Spleen (tissue), 13 donors: ENCODE data around the gene RBM7. TPM values are rescaled to one million over a fixed set of nuclear protein-coding genes. Genes with fewer than 3 reads are reported as not detected.

Experiments
- DNase-seq: peaks from one replicate; pipeline ENCODE4 v3.0.0-alpha.2; 2020
- H3K27ac ChIP-seq, 8 donors: fragments of 200-600 bp; sonication (generic) in 7 of 8; 1 replicate in 4 of 8; 2 replicates in 4 of 8; pipeline versions ENCODE4 v1.5.0 to v1.8.0; 2016 to 2021; ENCODE audit warnings: inconsistent platforms in 4 of 8, mild to moderate bottlenecking in 4 of 8, moderate library complexity in 1 of 8
- H3K27me3 ChIP-seq, 7 donors: fragments of 200-600 bp; sonication (generic) in 6 of 7; replicated peaks in 1 of 7; 1 replicate in 4 of 7; 2 replicates in 3 of 7; pipeline versions ENCODE4 v1.5.0 to v1.8.0; 2016 to 2021; ENCODE audit warnings: inconsistent platforms in 3 of 7, mild to moderate bottlenecking in 1 of 7
- H3K36me3 ChIP-seq, 6 donors: fragments of 200-600 bp; sonication (generic) in 5 of 6; 1 replicate in 4 of 6; 2 replicates in 2 of 6; pipeline versions ENCODE4 v1.5.0 to v1.8.0; 2016 to 2021; ENCODE audit warnings: inconsistent platforms in 2 of 6
- H3K4me1 ChIP-seq, 6 donors: fragments of 200-600 bp; sonication (generic) in 5 of 6; 1 replicate in 3 of 6; 2 replicates in 3 of 6; pipeline versions ENCODE4 v1.5.0 to v1.8.0; 2016 to 2021; ENCODE audit warnings: inconsistent platforms in 3 of 6
- H3K4me3 ChIP-seq, 8 donors: fragments of 200-600 bp; sonication (generic) in 7 of 8; 1 replicate in 4 of 8; 2 replicates in 4 of 8; pipeline versions ENCODE4 v1.5.0 to v1.8.0; 2016 to 2021; ENCODE audit warnings: inconsistent platforms in 4 of 8, mild to moderate bottlenecking in 4 of 8, moderate library complexity in 2 of 8
- H3K9me3 ChIP-seq, 8 donors: fragments of 200-600 bp; sonication (generic) in 7 of 8; 1 replicate in 4 of 8; 2 replicates in 4 of 8; pipeline versions ENCODE4 v1.5.0 to v1.8.0; 2016 to 2021; ENCODE audit warnings: inconsistent platforms in 4 of 8
- CTCF ChIP-seq, 11 experiments: fragments of 200-600 bp in 7 of 11; fragments of 450-650 bp in 4 of 11; sonication (generic) in 4 of 11; IDR thresholded peaks in 8 of 11; conservative IDR thresholded peaks in 3 of 11; 1 replicate in 7 of 11; 2 replicates in 4 of 11; pipeline versions ENCODE4 v1.4.0 to v1.8.0; 2016 to 2021; ENCODE audit warnings: antibody characterized with exemption in 11 of 11, inconsistent platforms in 4 of 11, mild to moderate bottlenecking in 1 of 11
- POLR2A ChIP-seq, 3 donors: fragments of 450-650 bp; IDR thresholded peaks; one replicate each; pipeline ENCODE4 v1.5.1; 2017; ENCODE audit warnings: antibody characterized with exemption in 3 of 3, mild to moderate bottlenecking in 1 of 3
- POLR2AphosphoS5 ChIP-seq, 3 donors: sonication (generic); formaldehyde crosslinking; IDR thresholded peaks; one replicate each; pipeline ENCODE4 v1.5.1; 2017; ENCODE audit warnings: antibody characterized with exemption in 3 of 3
- WGBS, 5 donors: extraction: QIAGEN DNeasy Blood & Tissue Kit in 3 of 5; methylation state at CpG; one replicate each; pipeline versions ENCODE4 v1.1.5 to v1.1.7; 2013 to 2018; 5-methylcytosine and 5-hydroxymethylcytosine counted together
- intact Hi-C: fragments of 100-400 bp; cut with DNase I; formaldehyde crosslinking; loops from one replicate; pipeline ENCODE4 v1.15.0; 2023; ENCODE audit warnings: low total_unique reads
- long read RNA-seq, 2 donors: transcript quantifications; one replicate each; lab custom pipeline, GENCODE V29; 2026
- polyA plus RNA-seq, 3 donors: library from polyadenylated mRNA; stranded (reverse); fragments of 200-250 nt; gene quantifications; one replicate each; pipeline ENCODE4 v1.2.1, GENCODE V29; 2013
- total RNA-seq, 7 donors: library from RNA; depleted of rRNA in 3 of 7; stranded (reverse); fragments of >200 nt in 3 of 7; fragmentation: NEBNext Ultra II Directional in 4 of 7; extraction: Animal tissue kit (Norgen Biotek cat#: 25700) in 4 of 7; gene quantifications; one replicate each; pipeline versions ENCODE4 v1.1.0 to v1.2.1, GENCODE V29; 2016 to 2021
- donor health status: healthy with polysubstance abuse.
- donor health status: DM: no; HTN: no; CAD: no; lungs with moderate emphysema.
- donor health status: DM: no; HTN: no; CAD: no.
- donor health status: Bipolar disorder and iron deficiency.
- donor health status: healthy.
- donor health status: DM: no; HTN: no; CAD: no.
- donor health status: DM: yes; HTN: yes; CAD: no.

The RBM7 gene
- total RNA-seq, result 10 to 100 TPM; 20.8 to 35.3 (median 25.9) TPM
- polyA plus RNA-seq, result 10 to 100 TPM in 2 of 3 donors, 1 to 10 TPM in 1; 8.0 to 15.3 (median 10.6) TPM
- long read RNA-seq, donor 1, full-length matches to known transcripts, result 23 of 23 reads
- long read RNA-seq, donor 1, partial matches to known transcripts, result 0 of 23 reads
- long read RNA-seq, donor 1, other reads (novel, unspliced or antisense), result 0 of 23 reads
- long read RNA-seq, donor 2, full-length matches to known transcripts, result 10 of 10 reads
- long read RNA-seq, donor 2, partial matches to known transcripts, result 0 of 10 reads
- long read RNA-seq, donor 2, other reads (novel, unspliced or antisense), result 0 of 10 reads

- Histone ChIP-seq H3K27me3 (no peaks in the 10 kb centered on the region), H3K4me3 (peak within 1 kb of the TSS; percentile 45 to 77 (median 56)), H3K36me3 (peaks cover 0 to 29% (median 7%) of the 10 kb centered on the region in 6 donors), H3K9me3 (no peaks in the 10 kb centered on the region), H3K27ac (peak within 1 kb of the TSS; percentile 94 to 99 (median 98)), H3K4me1 (peaks cover 0 to 76% (median 65%) of the 10 kb centered on the region in 6 donors)
- WGBS, 5 donors, result 0% methylated on average over 16 to 65 of the region's 65 CpGs
- TF ChIP-seq POLR2A (IDR thresholded peaks at IDR 0.05) (peak; percentile 4 to 98 (median 93)), POLR2AphosphoS5 (IDR thresholded peaks at IDR 0.05) (peak; percentile 99 to 100 (median 100)), CTCF (IDR thresholded peaks at IDR 0.05 in 8 of 11, conservative IDR thresholded peaks at IDR 0.05 in 3 of 11) (peak in 6 of 11 experiments; percentile 13 to 40 (median 35))
- DNase-seq, result peak; percentile 99
- intact Hi-C loops, result no loop called here
Observed at GRCh38 chr11:114400216-114400914, at the start of gene RBM7, which contains the start of gene C11orf71. Gene RBM7, plus strand, starts transcription at chr11:114400666. Its CDS starts 6 bp downstream, at chr11:114400672. Gene C11orf71, minus strand, starts transcription at chr11:114400511. Its CDS starts 180 bp downstream, at chr11:114400331.

GRCh38 chr11:114353443-114353842, 47.0 kb upstream of the RBM7 start:
- Histone ChIP-seq H3K4me3 (no peak overlapping the region), H3K27me3 (no peaks in the 10 kb centered on the region), H3K9me3 (no peaks in the 10 kb centered on the region), H3K27ac (no peak overlapping the region), H3K36me3 (no peaks in the 10 kb centered on the region), H3K4me1 (no peaks in the 10 kb centered on the region)
- TF ChIP-seq CTCF (IDR thresholded peaks at IDR 0.05 in 8 of 11, conservative IDR thresholded peaks at IDR 0.05 in 3 of 11) (no peak), POLR2A (IDR thresholded peaks at IDR 0.05) (no peak), POLR2AphosphoS5 (IDR thresholded peaks at IDR 0.05) (no peak)
- WGBS, 5 donors, result 88 to 93% (median 90%) methylated on average over 3 of the region's 3 CpGs
- intact Hi-C loops, result no loop called here
- no peak for DNase-seq

- intact Hi-C loops, result no loop called here
- 84 to 90% (median 86%) methylated on average over 3 of the region's 3 CpGs for WGBS, 5 donors
- Histone ChIP-seq H3K27me3 (no peaks in the 10 kb centered on the region), H3K4me3 (no peak overlapping the region), H3K36me3 (no peaks in the 10 kb centered on the region), H3K27ac (no peak overlapping the region), H3K9me3 (no peaks in the 10 kb centered on the region), H3K4me1 (no peaks in the 10 kb centered on the region)
- no peak for TF ChIP-seq CTCF (IDR thresholded peaks at IDR 0.05 in 8 of 11, conservative IDR thresholded peaks at IDR 0.05 in 3 of 11)
- no peak for TF ChIP-seq POLR2AphosphoS5 (IDR thresholded peaks at IDR 0.05)
- TF ChIP-seq POLR2A (IDR thresholded peaks at IDR 0.05), result no peak
- no peak for DNase-seq
Observed at GRCh38 chr11:114354076-114354475, 46.4 kb upstream of the RBM7 start.

- H3K4me3 ChIP-seq, result no peak overlapping the region
- no peaks in the 10 kb centered on the region for H3K9me3 ChIP-seq
- 10 to 47% (median 12%) methylated on average over 1 of the region's 1 CpG for WGBS, 5 donors
- intact Hi-C loops, result no loop called here
- no peaks in the 10 kb centered on the region for H3K36me3 ChIP-seq
- no peaks in the 10 kb centered on the region for H3K27me3 ChIP-seq
- no peak for DNase-seq
- H3K27ac ChIP-seq, result no peak overlapping the region
- no peak for TF ChIP-seq CTCF (IDR thresholded peaks at IDR 0.05 in 8 of 11, conservative IDR thresholded peaks at IDR 0.05 in 3 of 11)
- TF ChIP-seq POLR2A (IDR thresholded peaks at IDR 0.05), result no peak
- TF ChIP-seq POLR2AphosphoS5 (IDR thresholded peaks at IDR 0.05), result no peak
- H3K4me1 ChIP-seq, result no peaks in the 10 kb centered on the region
Observed at GRCh38 chr11:114358716-114359115, 41.8 kb upstream of the RBM7 start.
